ENCODE results near the gene PIGT.

- no peak for TF ChIP-seq CTCF (IDR thresholded peaks at IDR 0.05)
- TF ChIP-seq ZFX (IDR thresholded peaks at IDR 0.05; ENCODE audit: borderline replicate concordance), result no peak
Measured at GRCh38 chr20:45463709-45464108, 47.8 kb downstream of the PIGT start.
